GM18873 (cell line): Measurements from ENCODE around the gene MEF2C.

Experiments used
- ATAC-seq: cut with Tn5 transposase; IDR thresholded peaks from one replicate; pipeline ENCODE4 v1.9.1; 2021; ENCODE audit warnings: mild to moderate bottlenecking, moderate library complexity, moderate number of reproducible peaks; ENCODE audit not compliant: unreplicated experiment, low FRiP score

MEF2C gene

GRCh38 chr5:88693071-88693932, 189.7 kb downstream of the MEF2C start:
- ATAC-seq: no peak

- ATAC-seq: no peak
These were observed 190.8 kb downstream of the MEF2C start for GRCh38 chr5:88691945-88692868.

- ATAC-seq: peak; percentile 10
These were observed 191.8 kb downstream of the MEF2C start for GRCh38 chr5:88691230-88691582.

GRCh38 chr5:88690409-88691229, 192.4 kb downstream of the MEF2C start:
- peak; percentile 82 for ATAC-seq

GRCh38 chr5:88689668-88690408, 193.1 kb downstream of the MEF2C start:
- ATAC-seq: no peak

- no peak for ATAC-seq
These were observed 193.9 kb downstream of the MEF2C start for GRCh38 chr5:88688984-88689667.

GRCh38 chr5:88688156-88688983, 194.6 kb downstream of the MEF2C start:
- ATAC-seq: no peak

GRCh38 chr5:88687373-88687911, 195.5 kb downstream of the MEF2C start:
- ATAC-seq: no peak

GRCh38 chr5:88686726-88687125, 196.3 kb downstream of the MEF2C start:
- no peak for ATAC-seq

GRCh38 chr5:88685591-88686541, 197.1 kb downstream of the MEF2C start:
- no peak for ATAC-seq

GRCh38 chr5:88683506-88684135, 199.4 kb downstream of the MEF2C start:
- no peak for ATAC-seq

- no peak for ATAC-seq
These were observed 200.1 kb downstream of the MEF2C start for GRCh38 chr5:88682881-88683361.

- no peak for ATAC-seq
These were observed 200.9 kb downstream of the MEF2C start for GRCh38 chr5:88682131-88682530.

GRCh38 chr5:88681211-88681803, 201.7 kb downstream of the MEF2C start:
- no peak for ATAC-seq

- ATAC-seq: peak; percentile 54
These were observed 202.5 kb downstream of the MEF2C start for GRCh38 chr5:88680253-88681132.
